ENCODE data around the gene ISX.
A peak's percentile ranks its signal among the peaks of the same experiment; 100 is the strongest.
"Not testable (repeated sequence)": the region's sequence is repeated elsewhere in the genome, so short reads cannot be mapped to it uniquely, and the experiment has no call there.

ISX gene

DNA sequence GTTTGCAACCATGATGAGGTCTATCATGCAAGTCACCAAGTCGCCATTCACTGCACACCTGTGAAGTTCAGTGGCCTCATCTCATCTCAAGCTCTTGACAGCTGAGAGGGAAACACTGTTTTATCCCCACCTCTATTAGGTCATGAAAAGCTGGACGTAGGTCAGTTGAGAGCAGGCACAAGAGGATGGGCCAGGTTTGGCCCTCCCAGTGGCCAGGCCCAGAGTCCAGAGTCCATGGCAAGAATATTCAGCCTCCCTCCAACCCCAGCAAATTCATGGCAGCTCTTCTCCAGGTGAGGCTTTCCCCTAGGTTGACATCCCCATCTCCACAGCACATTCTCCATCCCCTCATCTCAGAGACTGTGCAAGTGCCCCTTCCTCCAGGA, 22.0 kb upstream of the ISX start:
- Mint-ChIP-seq H3K4me3 (no peak overlapping the region), H3K27me3 (peaks cover 9% of the 10 kb centered on the region), H3K36me3 (ENCODE audit: low read depth) (no peaks in the 10 kb centered on the region), H3K27ac (no peak overlapping the region), H3K4me1 (no peaks in the 10 kb centered on the region), H3K9me3 (no peaks in the 10 kb centered on the region)
- DNase-seq: no peak
- no peak for ATAC-seq

DNA sequence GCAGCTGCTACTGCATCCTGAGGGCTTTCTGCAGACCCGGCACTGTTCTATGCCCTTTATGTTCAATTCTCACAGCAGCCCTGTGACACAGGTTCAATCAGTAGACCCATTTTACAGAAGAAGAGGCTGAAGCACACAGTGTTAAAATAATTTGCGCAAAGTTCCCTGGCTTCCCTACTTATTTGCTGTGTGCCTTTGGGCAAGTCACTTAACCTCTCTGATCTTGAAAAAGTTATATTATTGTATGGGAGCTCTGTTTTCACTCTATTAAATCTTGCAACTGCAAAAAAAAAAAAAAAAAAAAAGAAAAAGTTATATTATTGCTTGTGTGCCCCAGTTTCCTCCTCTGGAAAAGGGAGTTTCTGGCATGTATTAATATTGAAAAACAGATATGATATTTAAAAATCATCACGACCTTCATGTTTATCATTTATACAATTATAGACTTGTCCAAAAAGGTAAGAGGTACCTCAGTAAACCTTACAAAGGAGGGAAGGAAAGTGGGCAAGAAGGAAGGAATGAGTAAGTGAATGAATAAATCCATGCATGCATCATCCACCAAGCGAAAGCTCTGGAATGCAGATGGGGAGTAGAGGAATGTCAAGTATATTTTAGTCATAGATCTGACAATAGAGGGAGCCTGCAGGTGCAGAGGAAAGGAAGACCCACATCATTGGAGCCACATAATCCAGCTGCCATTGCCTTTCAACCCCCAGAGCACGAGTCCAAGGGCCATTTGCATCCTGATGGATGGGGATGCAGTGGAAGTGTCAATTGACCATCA, 21.2 kb upstream of the ISX start:
- Mint-ChIP-seq H3K4me1 (no peaks in the 10 kb centered on the region), H3K27ac (no peak overlapping the region), H3K36me3 (ENCODE audit: low read depth) (no peaks in the 10 kb centered on the region), H3K9me3 (no peaks in the 10 kb centered on the region), H3K27me3 (peaks cover 12% of the 10 kb centered on the region), H3K4me3 (no peak overlapping the region)
- DNase-seq (no peak), ATAC-seq (no peak)

DNA sequence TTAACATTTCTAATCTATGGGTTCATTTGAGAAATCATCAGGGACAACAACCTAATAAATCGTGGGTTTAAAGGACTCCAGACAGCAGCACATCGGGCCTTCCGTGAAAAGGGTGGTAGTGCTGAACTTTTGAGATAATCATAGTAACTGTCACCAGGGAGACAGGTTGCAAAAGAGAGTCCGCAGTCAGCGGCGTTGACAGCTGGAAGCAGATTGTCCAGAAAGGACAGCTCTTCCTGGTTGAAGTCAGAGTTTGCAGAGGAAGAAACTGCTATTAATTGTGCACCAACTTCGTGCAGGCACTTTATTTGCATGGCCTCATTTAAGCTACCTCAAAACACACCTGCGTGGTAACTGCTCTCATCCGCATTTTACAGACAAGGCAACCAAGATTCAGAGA, 20.5 kb upstream of the ISX start:
- no peak for ATAC-seq
- no peak overlapping the region for H3K4me3 Mint-ChIP-seq

DNA sequence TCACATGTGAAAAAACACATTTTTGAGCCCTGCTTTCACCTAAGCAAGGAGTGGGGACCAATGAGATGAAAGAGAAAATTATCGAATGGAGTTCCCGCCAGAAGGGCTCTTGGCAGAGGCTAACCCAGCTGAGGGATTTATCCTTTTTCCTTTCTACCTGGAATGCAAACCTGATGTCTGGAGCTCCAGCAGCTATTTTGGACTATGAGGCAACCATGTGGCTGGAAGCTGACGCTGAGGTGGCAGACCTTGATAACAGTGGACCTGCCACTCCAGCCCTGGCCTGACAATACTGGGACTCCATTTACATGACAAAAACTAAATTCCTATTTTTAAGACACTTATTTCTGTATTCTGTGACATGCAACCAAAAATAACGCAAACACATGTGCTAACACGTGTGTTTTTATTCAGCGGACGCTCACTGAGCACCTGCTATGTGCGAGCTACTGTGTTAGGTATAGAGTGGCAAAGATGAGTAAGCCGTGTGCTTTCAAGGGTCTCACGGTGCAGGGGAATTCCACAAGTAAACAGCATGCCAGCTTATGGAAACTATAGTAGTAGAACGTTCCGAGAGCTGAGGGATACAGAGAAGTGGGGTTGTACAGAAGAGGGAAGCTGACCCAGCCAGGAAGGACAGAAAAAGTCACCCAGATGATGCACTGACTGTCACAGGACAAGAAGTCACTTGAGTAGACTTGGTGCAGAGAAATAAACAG, 19.1 kb upstream of the ISX start:
- Mint-ChIP-seq H3K9me3 (no peaks in the 10 kb centered on the region), H3K4me3 (no peak overlapping the region), H3K36me3 (ENCODE audit: low read depth) (no peaks in the 10 kb centered on the region), H3K27me3 (peaks cover 14% of the 10 kb centered on the region), H3K4me1 (no peaks in the 10 kb centered on the region), H3K27ac (no peak overlapping the region)
- DNase-seq (no peak), ATAC-seq (no peak)

More for the DNA sequence above, 20.5 kb upstream of the ISX start:
- Mint-ChIP-seq H3K27me3 (peaks cover 14% of the 10 kb centered on the region), H3K27ac (no peak overlapping the region), H3K36me3 (ENCODE audit: low read depth) (no peaks in the 10 kb centered on the region), H3K4me1 (no peaks in the 10 kb centered on the region), H3K9me3 (no peaks in the 10 kb centered on the region)
- no peak for DNase-seq

DNA sequence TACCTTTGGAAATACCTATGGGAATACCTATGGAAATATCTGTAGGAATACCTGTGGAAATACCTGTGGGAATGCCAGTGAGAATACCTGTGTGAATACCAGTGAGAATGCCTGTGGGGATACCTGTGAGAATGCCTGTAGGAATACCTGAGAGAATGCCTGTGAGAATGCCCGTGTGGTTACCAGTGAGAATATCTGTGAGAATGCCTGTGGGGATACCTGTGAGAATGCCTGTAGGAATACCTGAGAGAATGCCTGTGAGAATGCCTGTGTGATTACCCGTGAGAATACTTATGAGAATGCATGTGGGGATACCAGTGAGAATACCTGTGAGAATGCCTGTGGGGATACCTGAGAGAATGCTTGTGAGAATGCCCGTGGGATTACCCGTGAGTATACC, 15.9 kb upstream of the ISX start:
- H3K9me3 Mint-ChIP-seq; ATAC-seq; H3K27ac Mint-ChIP-seq; DNase-seq; H3K36me3 Mint-ChIP-seq (ENCODE audit: low read depth); H3K4me3 Mint-ChIP-seq; H3K27me3 Mint-ChIP-seq; H3K4me1 Mint-ChIP-seq: not testable (repeated sequence)

DNA sequence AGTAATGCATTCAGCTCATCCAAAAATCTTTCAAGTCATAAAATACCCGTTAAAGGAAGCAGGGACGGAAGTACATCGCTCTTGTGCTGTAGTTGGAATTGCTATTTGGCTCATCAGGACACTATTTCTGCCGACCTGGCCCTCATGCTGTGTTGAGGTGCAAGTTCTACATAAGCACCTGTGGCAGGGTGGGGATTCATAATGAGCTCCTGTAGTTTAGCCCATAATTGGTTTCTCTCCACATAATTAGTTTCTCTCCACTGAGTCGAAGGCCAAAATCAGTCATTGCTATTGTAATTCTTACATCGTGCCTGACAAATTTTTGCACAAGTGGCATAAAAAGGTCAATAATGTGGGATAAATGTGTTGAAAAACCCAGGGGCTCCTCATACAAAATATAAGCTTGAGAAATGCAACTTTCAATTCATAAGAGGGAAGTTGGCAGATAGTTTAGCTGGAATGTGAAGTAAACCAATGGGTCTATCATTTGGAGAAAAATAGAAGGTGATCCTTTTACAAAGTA, 14.9 kb upstream of the ISX start:
- ATAC-seq: no peak
- Mint-ChIP-seq H3K4me3 (no peak overlapping the region), H3K27me3 (peaks cover 10% of the 10 kb centered on the region), H3K36me3 (ENCODE audit: low read depth) (no peaks in the 10 kb centered on the region), H3K27ac (no peak overlapping the region), H3K9me3 (no peaks in the 10 kb centered on the region), H3K4me1 (no peaks in the 10 kb centered on the region)
- no peak for DNase-seq

DNA sequence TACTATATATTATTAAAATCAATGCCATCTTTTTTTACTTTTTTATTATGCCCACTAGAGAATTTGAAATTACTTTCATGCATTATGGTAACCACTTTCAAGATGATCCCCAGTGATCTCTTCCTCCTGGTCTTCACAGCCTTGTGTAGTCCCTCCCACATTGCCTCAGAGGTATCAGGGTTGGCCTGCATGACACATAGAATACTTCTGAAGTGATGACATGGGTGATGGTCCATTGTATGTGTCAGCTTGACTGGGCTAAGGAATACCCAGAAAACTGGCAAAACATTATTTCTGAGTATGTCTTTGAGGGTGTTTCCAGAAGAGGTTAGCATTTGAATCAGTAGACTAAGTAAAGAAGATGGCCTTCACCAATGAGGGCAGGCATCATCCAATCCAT, 14.2 kb upstream of the ISX start:
- no peak overlapping the region for H3K4me3 Mint-ChIP-seq
- H3K27ac Mint-ChIP-seq: no peak overlapping the region
- peak; percentile 73 for ATAC-seq
- H3K36me3 Mint-ChIP-seq (ENCODE audit: low read depth): no peaks in the 10 kb centered on the region
- no peaks in the 10 kb centered on the region for H3K4me1 Mint-ChIP-seq
- H3K9me3 Mint-ChIP-seq: no peaks in the 10 kb centered on the region
- peaks cover 10% of the 10 kb centered on the region for H3K27me3 Mint-ChIP-seq
- no peak for DNase-seq

DNA sequence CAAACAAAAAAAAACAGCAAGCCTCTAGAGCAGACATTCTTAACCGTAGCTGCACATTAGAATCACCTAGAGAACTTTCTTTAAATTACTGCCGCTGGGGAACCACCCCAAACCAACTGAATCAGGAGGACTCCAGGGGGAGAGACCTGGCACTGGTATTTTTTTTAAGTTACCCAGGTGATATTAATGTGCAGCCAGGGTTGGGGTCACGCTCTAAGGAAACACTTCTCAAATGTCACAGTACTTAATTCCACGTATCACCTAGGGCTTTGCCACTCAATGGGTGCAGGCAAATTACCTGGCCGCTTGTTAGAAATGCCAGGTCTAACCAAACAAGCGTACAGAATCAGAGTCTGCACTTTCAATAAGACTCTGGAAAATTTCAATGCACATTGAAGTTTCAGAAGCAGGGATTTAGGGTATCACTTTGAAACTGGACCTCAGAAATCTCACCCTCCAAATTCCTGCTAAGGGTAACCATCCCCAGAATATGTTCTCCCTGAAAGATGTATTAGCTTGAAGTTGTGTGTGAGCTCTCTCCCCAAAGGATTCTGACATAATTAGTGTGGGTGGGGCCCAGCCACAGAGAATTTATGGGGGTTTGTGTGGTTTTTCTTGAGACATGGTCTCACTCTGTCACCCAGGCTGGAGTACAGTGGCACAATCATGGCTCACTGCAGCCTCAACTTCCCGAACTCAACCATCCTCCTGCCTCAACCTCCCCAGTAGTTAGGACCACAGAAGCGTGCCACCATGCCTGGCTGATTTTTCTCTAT, 12.7 kb upstream of the ISX start:
- peaks cover 6% of the 10 kb centered on the region for H3K27me3 Mint-ChIP-seq
- no peak for ATAC-seq
- no peak overlapping the region for H3K27ac Mint-ChIP-seq
- no peaks in the 10 kb centered on the region for H3K9me3 Mint-ChIP-seq
- H3K4me3 Mint-ChIP-seq: no peak overlapping the region
- no peaks in the 10 kb centered on the region for H3K36me3 Mint-ChIP-seq (ENCODE audit: low read depth)
- no peak for DNase-seq
- no peaks in the 10 kb centered on the region for H3K4me1 Mint-ChIP-seq

DNA sequence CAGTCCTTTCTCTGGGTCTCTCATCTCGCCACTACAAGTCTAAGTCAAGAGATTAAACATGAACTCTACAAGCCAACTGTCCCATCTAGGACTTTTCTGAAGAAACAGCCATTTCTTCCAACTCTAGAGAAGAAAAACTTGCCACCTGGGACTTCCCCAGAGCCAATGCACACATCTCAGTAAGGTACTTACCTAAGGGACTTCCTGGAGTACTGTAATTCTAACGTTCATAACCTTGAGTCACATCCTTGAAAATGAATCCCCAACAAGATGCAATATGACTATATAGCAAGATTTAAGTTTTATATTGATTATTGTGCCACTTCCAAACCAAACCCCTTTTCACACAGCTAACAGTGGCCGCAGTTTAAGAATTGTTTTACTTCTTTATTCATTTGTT, 11.9 kb upstream of the ISX start:
- DNase-seq (no peak), ATAC-seq (peak; percentile 24)
- Mint-ChIP-seq H3K9me3 (no peaks in the 10 kb centered on the region), H3K4me3 (no peak overlapping the region), H3K27me3 (peaks cover 6% of the 10 kb centered on the region), H3K27ac (no peak overlapping the region), H3K4me1 (no peaks in the 10 kb centered on the region), H3K36me3 (ENCODE audit: low read depth) (no peaks in the 10 kb centered on the region)

DNA sequence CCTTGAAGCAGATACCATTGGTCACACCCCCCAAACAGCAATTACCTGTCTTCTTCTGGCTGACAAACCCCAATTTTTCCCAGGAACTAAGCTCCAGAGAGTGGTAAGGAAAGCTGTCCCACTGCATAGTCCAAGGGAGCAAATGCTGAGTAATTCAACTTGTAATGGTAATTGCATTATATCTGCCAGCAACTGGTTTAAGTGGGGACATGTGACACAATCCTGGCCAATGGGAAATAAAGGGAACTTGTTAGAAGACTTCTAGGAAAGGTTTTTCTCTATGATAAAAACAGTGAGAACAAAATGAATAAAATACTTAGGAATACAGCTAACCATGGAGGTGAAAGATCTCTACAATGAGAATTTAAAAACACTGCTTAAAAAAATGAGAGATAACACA, 9.5 kb upstream of the ISX start:
- Mint-ChIP-seq H3K9me3 (peaks cover 4% of the 10 kb centered on the region), H3K4me3 (no peak overlapping the region), H3K27me3 (peaks cover 1% of the 10 kb centered on the region), H3K36me3 (ENCODE audit: low read depth) (no peaks in the 10 kb centered on the region), H3K27ac (no peak overlapping the region), H3K4me1 (no peaks in the 10 kb centered on the region)
- DNase-seq (no peak), ATAC-seq (no peak)

DNA sequence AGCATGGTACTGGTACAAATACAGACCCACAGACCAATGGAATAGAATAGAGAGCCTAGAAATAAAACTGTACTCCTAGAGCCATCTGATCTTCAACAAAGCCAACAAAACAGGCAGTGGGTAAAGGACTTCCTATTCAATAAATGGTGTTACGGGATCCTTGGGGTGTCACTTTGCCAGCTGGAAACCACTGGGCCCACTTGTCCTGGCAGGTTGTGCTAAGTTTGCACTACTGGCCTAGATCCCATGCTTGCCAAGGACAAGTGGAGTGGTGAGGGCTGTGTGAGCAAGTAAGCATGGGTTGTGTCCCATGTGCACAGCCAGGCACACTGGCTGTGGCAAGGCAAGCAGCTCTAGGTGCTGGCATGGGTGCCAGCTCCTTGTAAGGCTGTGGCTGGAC, 8.8 kb upstream of the ISX start:
- no peak overlapping the region for H3K4me3 Mint-ChIP-seq

DNA sequence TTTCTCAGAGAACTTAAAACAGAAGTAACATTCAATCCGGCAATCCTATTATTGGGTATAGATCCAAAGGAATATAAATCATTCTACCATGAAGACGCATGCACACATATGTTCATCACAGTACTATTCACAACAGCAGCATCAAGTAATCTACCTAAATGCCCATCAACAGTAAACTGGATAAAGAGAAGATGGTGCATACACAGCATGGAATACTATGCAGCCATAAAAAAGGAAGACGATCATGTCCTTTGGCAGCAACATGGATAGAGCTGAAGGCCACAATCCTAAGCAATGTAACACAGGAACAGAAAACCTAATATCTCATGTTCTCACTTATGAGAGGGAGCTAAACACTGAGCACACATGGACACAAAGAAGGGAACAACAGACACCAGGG, 6.3 kb upstream of the ISX start:
- no peaks in the 10 kb centered on the region for H3K4me1 Mint-ChIP-seq
- H3K27ac Mint-ChIP-seq: no peak overlapping the region
- H3K9me3 Mint-ChIP-seq: peaks cover 4% of the 10 kb centered on the region
- peaks cover 1% of the 10 kb centered on the region for H3K27me3 Mint-ChIP-seq
- DNase-seq (no peak), ATAC-seq (no peak)
- H3K36me3 Mint-ChIP-seq (ENCODE audit: low read depth): no peaks in the 10 kb centered on the region
- no peak overlapping the region for H3K4me3 Mint-ChIP-seq

More for the DNA sequence above, 8.8 kb upstream of the ISX start:
- Mint-ChIP-seq H3K9me3 (peaks cover 4% of the 10 kb centered on the region), H3K4me1 (no peaks in the 10 kb centered on the region), H3K27me3 (peaks cover 1% of the 10 kb centered on the region), H3K36me3 (ENCODE audit: low read depth) (no peaks in the 10 kb centered on the region), H3K27ac (no peak overlapping the region)
- no peak for ATAC-seq
- DNase-seq: no peak

DNA sequence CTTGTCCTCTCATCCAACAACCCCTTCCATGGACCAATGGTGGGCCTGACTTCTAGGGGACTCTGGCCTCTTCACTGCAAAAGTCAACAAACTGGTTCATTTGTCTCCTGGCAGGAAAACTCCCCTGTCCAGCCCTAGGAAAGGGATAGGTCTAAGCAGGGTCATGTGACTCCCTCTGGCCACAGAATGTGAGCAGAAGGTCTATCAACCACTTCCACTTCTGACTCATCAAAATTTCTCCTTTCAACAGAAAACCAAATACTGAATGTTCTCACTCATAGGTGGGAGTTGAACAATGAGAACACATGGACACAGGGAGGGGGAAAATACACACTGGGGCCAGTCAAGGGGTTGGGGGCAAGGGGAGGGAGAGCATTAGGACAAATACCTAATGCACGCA, 1.3 kb upstream of the ISX start:
- Mint-ChIP-seq H3K9me3 (peaks cover 2% of the 10 kb centered on the region), H3K36me3 (ENCODE audit: low read depth) (no peaks in the 10 kb centered on the region), H3K4me3 (no peak overlapping the region), H3K27me3 (no peaks in the 10 kb centered on the region), H3K4me1 (no peaks in the 10 kb centered on the region), H3K27ac (no peak overlapping the region)
- ATAC-seq (no peak), DNase-seq (no peak)

DNA sequence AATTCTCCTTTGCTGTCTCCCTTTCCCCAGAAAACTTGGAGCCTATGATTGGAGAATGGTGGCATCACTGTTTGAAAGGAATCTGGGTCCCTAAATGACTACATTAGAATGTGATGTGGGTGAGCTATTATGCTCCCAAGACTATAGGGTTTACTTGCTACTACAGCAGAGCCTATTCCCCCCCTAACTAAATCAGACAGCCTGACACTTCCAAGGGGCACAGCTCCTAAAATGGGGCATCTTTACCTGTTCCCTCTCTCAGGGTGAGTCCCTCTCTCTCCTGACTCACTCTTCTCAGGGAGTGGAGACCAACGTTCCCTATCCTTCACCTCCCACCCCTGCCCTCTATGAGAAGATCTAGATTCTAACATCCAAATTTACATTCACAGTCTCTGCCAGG, 775 bp upstream of the ISX start:
- H3K4me1 Mint-ChIP-seq: no peaks in the 10 kb centered on the region
- no peak overlapping the region for H3K27ac Mint-ChIP-seq
- DNase-seq (no peak), ATAC-seq (no peak)
- H3K9me3 Mint-ChIP-seq: no peaks in the 10 kb centered on the region
- no peak overlapping the region for H3K4me3 Mint-ChIP-seq
- no peaks in the 10 kb centered on the region for H3K27me3 Mint-ChIP-seq
- H3K36me3 Mint-ChIP-seq (ENCODE audit: low read depth): no peaks in the 10 kb centered on the region

DNA sequence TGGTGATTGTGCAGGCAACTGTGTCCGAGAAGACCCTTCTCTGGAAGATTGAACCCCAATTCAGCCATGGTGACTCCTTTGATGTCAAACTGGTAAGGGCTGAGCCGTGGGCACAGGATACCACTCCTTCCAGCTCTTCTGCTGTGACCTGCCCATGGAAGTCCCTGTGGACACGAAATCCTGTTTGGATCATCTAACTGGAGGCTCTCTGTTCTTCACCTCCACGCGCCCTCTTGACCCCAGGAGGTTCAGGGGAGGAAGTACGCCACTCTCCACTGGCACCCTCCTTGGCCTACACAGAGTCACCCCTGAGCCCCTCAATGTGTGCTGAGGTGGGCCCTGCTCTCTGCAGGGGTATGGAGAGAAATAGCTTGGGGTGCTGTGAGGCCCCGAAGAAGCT, 810 bp downstream of the ISX start:
- ATAC-seq (peak; percentile 34), DNase-seq (no peak)
- H3K4me1 Mint-ChIP-seq: no peaks in the 10 kb centered on the region
- H3K27me3 Mint-ChIP-seq: peaks cover 2% of the 10 kb centered on the region
- H3K4me3 Mint-ChIP-seq: no peak overlapping the region
- H3K36me3 Mint-ChIP-seq (ENCODE audit: low read depth): no peaks in the 10 kb centered on the region
- no peaks in the 10 kb centered on the region for H3K9me3 Mint-ChIP-seq
- no peak overlapping the region for H3K27ac Mint-ChIP-seq

All from activated naive CD8-positive, alpha-beta T cell treated with anti-CD3 and anti-CD28 coated beads, Interleukin-2, amount 50 U/mL, for 24 hours (primary cell).